HG03520 (cell line): Measurements from ENCODE around the gene HOXD3.

Source experiments
- ATAC-seq: cut with Tn5 transposase; IDR thresholded peaks from one replicate; pipeline ENCODE4 v1.9.1; 2021; ENCODE audit warnings: mild to moderate bottlenecking, moderate library complexity; ENCODE audit not compliant: unreplicated experiment

Gene HOXD3

GRCh38 chr2:176156807-176157498, at the start of gene HOXD3:
Gene HOXD3, plus strand, starts transcription at chr2:176157307. Its CDS starts 11,808 bp downstream, at chr2:176169115.
- no peak for ATAC-seq

GRCh38 chr2:176107731-176108181, 49.4 kb upstream of the HOXD3 start:
- no peak for ATAC-seq

- ATAC-seq: no peak
Observed at GRCh38 chr2:176109192-176109901, 47.8 kb upstream of the HOXD3 start.

GRCh38 chr2:176109946-176110345, 47.2 kb upstream of the HOXD3 start:
- ATAC-seq: no peak

GRCh38 chr2:176110415-176111308, 46.4 kb upstream of the HOXD3 start:
- no peak for ATAC-seq

- no peak for ATAC-seq
Observed at GRCh38 chr2:176111309-176111663, 45.8 kb upstream of the HOXD3 start.

GRCh38 chr2:176111846-176112374, 45.2 kb upstream of the HOXD3 start:
- ATAC-seq: no peak

GRCh38 chr2:176112375-176113302, 44.5 kb upstream of the HOXD3 start:
- ATAC-seq: no peak

GRCh38 chr2:176114120-176114929, 42.8 kb upstream of the HOXD3 start:
- ATAC-seq: no peak

GRCh38 chr2:176114930-176115625, 42.0 kb upstream of the HOXD3 start:
- ATAC-seq: no peak

- ATAC-seq: no peak
Observed at GRCh38 chr2:176115883-176116813, 41.0 kb upstream of the HOXD3 start, which contains the start of gene HOXD10. Gene HOXD10, plus strand, starts transcription at chr2:176116778. Its CDS starts 56 bp downstream, at chr2:176116834.

- ATAC-seq: no peak
Observed at GRCh38 chr2:176117162-176117822, 39.8 kb upstream of the HOXD3 start.

GRCh38 chr2:176117823-176118371, 39.2 kb upstream of the HOXD3 start:
- no peak for ATAC-seq

GRCh38 chr2:176118601-176119339, 38.3 kb upstream of the HOXD3 start:
- no peak for ATAC-seq

GRCh38 chr2:176120364-176121189, 36.5 kb upstream of the HOXD3 start:
- ATAC-seq: no peak
